H9 (cell line): ENCODE data around the gene COL4A1. TPM values are rescaled to one million over a fixed set of nuclear protein-coding genes. Genes with fewer than 3 reads are reported as not detected.

Source experiments
- DNase-seq: peaks from one replicate; pipeline ENCODE4 v3.0.0-alpha.2; 2017
- H2AFZ ChIP-seq: one replicate; pipeline ENCODE4 v1.6.1; 2013; ENCODE audit warnings: mild to moderate bottlenecking, low read length, control low read depth, moderate library complexity
- H2AK5ac ChIP-seq: 2 replicates; pipeline ENCODE4 v1.6.1; 2013; ENCODE audit warnings: low read length, control low read depth, mixed read lengths; ENCODE audit not compliant: insufficient read length
- H2BK120ac ChIP-seq: one replicate; pipeline ENCODE4 v1.6.1; 2013; ENCODE audit warnings: low read depth, mild to moderate bottlenecking, low read length, control low read depth, inconsistent platforms; ENCODE audit not compliant: poor library complexity, severe bottlenecking
- H2BK12ac ChIP-seq: 2 replicates; pipeline ENCODE4 v1.6.1; 2013; ENCODE audit warnings: low read length, control low read depth, mixed read lengths, low read depth; ENCODE audit not compliant: insufficient read length
- H2BK15ac ChIP-seq: 2 replicates; pipeline ENCODE4 v1.6.1; 2013; ENCODE audit warnings: low read depth, low read length, control low read depth
- H2BK20ac ChIP-seq: one replicate; pipeline ENCODE4 v1.6.1; 2013; ENCODE audit warnings: low read depth, mild to moderate bottlenecking, low read length, control low read depth, inconsistent platforms; ENCODE audit not compliant: poor library complexity, severe bottlenecking
- H2BK5ac ChIP-seq: 2 replicates; pipeline ENCODE4 v1.6.1; 2013; ENCODE audit warnings: low read length, control low read depth, mixed read lengths; ENCODE audit not compliant: insufficient read length
- H3K14ac ChIP-seq: 2 replicates; pipeline ENCODE4 v1.6.1; 2013; ENCODE audit warnings: low read length, control low read depth; ENCODE audit not compliant: insufficient read depth
- H3K18ac ChIP-seq: 2 replicates; pipeline ENCODE4 v1.6.1; 2013; ENCODE audit warnings: low read depth, mild to moderate bottlenecking, mixed read lengths, low read length, control low read depth; ENCODE audit not compliant: insufficient read length
- H3K23ac ChIP-seq: 2 replicates; pipeline ENCODE4 v1.6.1; 2013; ENCODE audit warnings: low read length, control low read depth, mixed read lengths, low read depth; ENCODE audit not compliant: insufficient read length
- H3K23me2 ChIP-seq: 2 replicates; pipeline ENCODE4 v1.6.1; 2013; ENCODE audit warnings: low read depth, mild to moderate bottlenecking, mixed read lengths, low read length, control low read depth; ENCODE audit not compliant: insufficient read length, poor library complexity, severe bottlenecking
- H3K27ac ChIP-seq: 2 replicates; pipeline ENCODE4 v1.5.1; 2013; ENCODE audit warnings: low read length, control low read depth, mixed read lengths, low read depth; ENCODE audit not compliant: insufficient read length
- H3K27me3 ChIP-seq: 2 replicates; pipeline ENCODE4 v1.6.1; 2013; ENCODE audit warnings: low read length, control low read depth, inconsistent platforms; ENCODE audit not compliant: insufficient read depth
- H3K4ac ChIP-seq: 2 replicates; pipeline ENCODE4 v1.6.1; 2013; ENCODE audit warnings: low read depth, mild to moderate bottlenecking, control low read depth, inconsistent platforms, low read length, moderate library complexity
- H3K4me1 ChIP-seq: 2 replicates; pipeline ENCODE4 v1.6.1; 2013; ENCODE audit warnings: low read length, control low read depth, inconsistent platforms; ENCODE audit not compliant: insufficient read depth
- H3K4me2 ChIP-seq: 2 replicates; pipeline ENCODE4 v1.6.1; 2013; ENCODE audit warnings: low read length, control low read depth, mixed read lengths; ENCODE audit not compliant: insufficient read length, insufficient read depth
- H3K56ac ChIP-seq: 2 replicates; pipeline ENCODE4 v1.6.1; 2013; ENCODE audit warnings: low read depth, mild to moderate bottlenecking, mixed read lengths, low read length, control low read depth; ENCODE audit not compliant: insufficient read length
- H3K79me1 ChIP-seq: 2 replicates; pipeline ENCODE4 v1.6.1; 2013; ENCODE audit warnings: low read depth, mild to moderate bottlenecking, moderate library complexity, low read length, control low read depth, inconsistent platforms; ENCODE audit not compliant: insufficient read depth, poor library complexity, severe bottlenecking
- H3K79me2 ChIP-seq: 2 replicates; pipeline ENCODE4 v1.6.1; 2013; ENCODE audit warnings: low read length, control low read depth, inconsistent platforms; ENCODE audit not compliant: insufficient read depth
- H3K9ac ChIP-seq: 2 replicates; pipeline ENCODE4 v1.6.1; 2013; ENCODE audit warnings: low read length, control low read depth, mixed read lengths; ENCODE audit not compliant: insufficient read length; ENCODE audit errors: extremely low read depth
- H3K9me3 ChIP-seq: one replicate; pipeline ENCODE4 v1.6.1; 2013; ENCODE audit warnings: low read depth, low read length, inconsistent platforms; ENCODE audit not compliant: control insufficient read depth
- H3T11ph ChIP-seq: one replicate; pipeline ENCODE4 v1.6.1; 2013; ENCODE audit warnings: mild to moderate bottlenecking, low read length, control low read depth, inconsistent platforms
- H4K20me1 ChIP-seq: one replicate; pipeline ENCODE4 v1.6.1; 2013; ENCODE audit not compliant: control insufficient read depth, insufficient read length, insufficient read depth
- H4K5ac ChIP-seq: 2 replicates; pipeline ENCODE4 v1.6.1; 2013; ENCODE audit warnings: low read depth, mild to moderate bottlenecking, mixed read lengths, low read length, control low read depth; ENCODE audit not compliant: insufficient read length
- H4K8ac ChIP-seq: replicated peaks from 2 replicates; pipeline ENCODE4 v1.6.1; 2013; ENCODE audit warnings: low read length, control low read depth, mixed read lengths, low read depth; ENCODE audit not compliant: insufficient read length
- H4K91ac ChIP-seq: 2 replicates; pipeline ENCODE4 v1.6.1; 2013; ENCODE audit warnings: low read depth, mild to moderate bottlenecking, moderate library complexity, mixed read lengths, low read length, control low read depth; ENCODE audit not compliant: insufficient read length
- H3K27ac Mint-ChIP-seq, 3 experiments: 2 replicates in 2 of 3; 3 replicates in 1 of 3; pipeline ENCODE4 v1.8.0; 2020 to 2021; ENCODE audit warnings: mixed read lengths in 3 of 3, mild to moderate bottlenecking in 1 of 3, moderate library complexity in 1 of 3
- H3K27me3 Mint-ChIP-seq: 2 replicates; pipeline ENCODE4 v1.8.0; 2021; ENCODE audit warnings: low read depth, mild to moderate bottlenecking, moderate library complexity, mixed read lengths
- H3K36me3 Mint-ChIP-seq, 3 experiments: 2 replicates in 2 of 3; 3 replicates in 1 of 3; pipeline ENCODE4 v1.8.0; 2020 to 2021; ENCODE audit warnings: low read depth in 3 of 3, mixed read lengths in 3 of 3; ENCODE audit not compliant: insufficient read depth in 1 of 3
- H3K4me1 Mint-ChIP-seq, 2 experiments: 2 replicates each; pipeline ENCODE4 v1.8.0; 2020; ENCODE audit warnings: mixed read lengths in 2 of 2
- H3K4me3 Mint-ChIP-seq, 2 experiments: 2 replicates in 1 of 2; 3 replicates in 1 of 2; pipeline ENCODE4 v1.8.0; 2020 to 2021; ENCODE audit warnings: mild to moderate bottlenecking in 2 of 2, mixed read lengths in 2 of 2, moderate library complexity in 1 of 2
- H3K9me3 Mint-ChIP-seq, 2 experiments: 2 replicates in 1 of 2; 3 replicates in 1 of 2; pipeline ENCODE4 v1.8.0; 2020; ENCODE audit warnings: mild to moderate bottlenecking in 2 of 2, mixed read lengths in 2 of 2, moderate library complexity in 1 of 2
- WGBS: extraction: QIAGEN DNeasy Blood & Tissue Kit; methylation state at CpG from one replicate; pipeline ENCODE4 v1.1.7; 2013; ENCODE audit warnings: missing lambda C conversion rate, low lambda C conversion rate, mixed read lengths; ENCODE audit not compliant: insufficient read length; ENCODE audit errors: extremely low coverage; 5-methylcytosine and 5-hydroxymethylcytosine counted together
- total RNA-seq: library from RNA; stranded (reverse); gene quantifications from 2 replicates; pipeline ENCODE4 v1.2.1, GENCODE V29; 2021
- TF ChIP-seq, protein P1 (sequence below): fragments of 200-600 bp; sonication (generic); conservative IDR thresholded peaks from 3 replicates; pipeline ENCODE4 v1.8.0; 2021; ENCODE audit warnings: antibody characterized with exemption, mild to moderate bottlenecking

COL4A1 gene
- total RNA-seq, 1 experiment from 2014 or later, result 73.1 TPM

DNA sequence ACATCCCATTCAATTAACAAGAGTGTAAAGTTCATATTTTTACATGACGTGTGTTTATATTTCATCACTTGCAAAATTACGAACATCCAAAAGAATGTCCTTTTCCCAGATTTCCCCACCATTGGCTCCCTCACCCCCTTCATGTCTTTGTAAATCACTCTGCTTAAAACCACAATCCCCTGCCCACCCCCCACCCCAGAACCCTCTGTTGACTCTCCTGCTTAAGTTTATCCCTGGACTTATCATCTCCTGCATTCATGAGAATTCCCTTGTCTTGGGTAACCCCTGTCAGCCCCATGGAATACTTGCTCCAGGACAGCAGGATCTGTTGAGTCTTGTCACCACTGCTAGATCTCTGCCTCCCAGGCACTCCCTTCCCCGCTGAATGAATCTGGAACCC, 109.9 kb downstream of the COL4A1 start:
- Histone ChIP-seq H4K5ac (no peak overlapping the region), H3K23me2 (no peaks in the 10 kb centered on the region), H2BK120ac (no peak overlapping the region), H3K23ac (no peak overlapping the region), H3K27me3 (no peaks in the 10 kb centered on the region), H4K91ac (no peak overlapping the region), H3K4me1 (no peaks in the 10 kb centered on the region), H2AFZ (no peak overlapping the region), H2BK12ac (no peak overlapping the region), H3K14ac (no peak overlapping the region), H3K18ac (no peak overlapping the region), H4K8ac (no peak overlapping the region), H3K9ac (no peak overlapping the region), H3K56ac (no peak overlapping the region), H3K9me3 (no peaks in the 10 kb centered on the region), H2BK20ac (no peak overlapping the region), H2AK5ac (no peak overlapping the region), H3K27ac (no peak overlapping the region), H3K4ac (no peak overlapping the region), H2BK5ac (no peak overlapping the region), H3K79me2 (no peaks in the 10 kb centered on the region), H3K4me2 (no peak overlapping the region), H3T11ph (no peak overlapping the region), H4K20me1 (no peaks in the 10 kb centered on the region), H2BK15ac (no peak overlapping the region), H3K79me1 (no peaks in the 10 kb centered on the region)
- no peak for DNase-seq
- TF ChIP-seq, protein P1, sequence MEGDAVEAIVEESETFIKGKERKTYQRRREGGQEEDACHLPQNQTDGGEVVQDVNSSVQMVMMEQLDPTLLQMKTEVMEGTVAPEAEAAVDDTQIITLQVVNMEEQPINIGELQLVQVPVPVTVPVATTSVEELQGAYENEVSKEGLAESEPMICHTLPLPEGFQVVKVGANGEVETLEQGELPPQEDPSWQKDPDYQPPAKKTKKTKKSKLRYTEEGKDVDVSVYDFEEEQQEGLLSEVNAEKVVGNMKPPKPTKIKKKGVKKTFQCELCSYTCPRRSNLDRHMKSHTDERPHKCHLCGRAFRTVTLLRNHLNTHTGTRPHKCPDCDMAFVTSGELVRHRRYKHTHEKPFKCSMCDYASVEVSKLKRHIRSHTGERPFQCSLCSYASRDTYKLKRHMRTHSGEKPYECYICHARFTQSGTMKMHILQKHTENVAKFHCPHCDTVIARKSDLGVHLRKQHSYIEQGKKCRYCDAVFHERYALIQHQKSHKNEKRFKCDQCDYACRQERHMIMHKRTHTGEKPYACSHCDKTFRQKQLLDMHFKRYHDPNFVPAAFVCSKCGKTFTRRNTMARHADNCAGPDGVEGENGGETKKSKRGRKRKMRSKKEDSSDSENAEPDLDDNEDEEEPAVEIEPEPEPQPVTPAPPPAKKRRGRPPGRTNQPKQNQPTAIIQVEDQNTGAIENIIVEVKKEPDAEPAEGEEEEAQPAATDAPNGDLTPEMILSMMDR, result no peak
- H3K9me3 Mint-ChIP-seq, result peaks cover 0 to 3% of the 10 kb centered on the region in 2 experiments; a peak in 1 of 5 replicates
- no CpG with 5 or more reads among the region's 3 CpGs for WGBS
- peaks cover 0 to 5% of the 10 kb centered on the region in 2 experiments; a peak in 2 of 4 replicates for H3K4me1 Mint-ChIP-seq
- H3K27me3 Mint-ChIP-seq, result peaks cover 2% of the 10 kb centered on the region; the same call in 1 of the 2 replicates
- no peak overlapping the region for H3K4me3 Mint-ChIP-seq
- H3K36me3 Mint-ChIP-seq, result peaks cover 3 to 31% (median 4%) of the 10 kb centered on the region in 3 experiments; a peak in 5 of 7 replicates
- peak overlapping the region in 1 of 3 experiments; percentile 75; a peak in 1 of 7 replicates for H3K27ac Mint-ChIP-seq
